Activated CD4-positive, alpha-beta T cell treated with anti-CD3 and anti-CD28 coated beads, Interleukin-2, amount 10 ng/mL, durations not matched to agents 7 days and 5 days (primary cell): ENCODE measurements around the gene SLC66A2. TPM values are rescaled to one million over a fixed set of nuclear protein-coding genes. Genes with fewer than 3 reads are reported as not detected.

Experiments used
- CTCF ChIA-PET: fragments of 350-600 bp; sonication (Branson Sonifier 250); formaldehyde crosslinking; loops from one replicate; lab custom pipeline; 2021; ENCODE audit warnings: antibody characterized with exemption; lab: Charles Lee
- POLR2A ChIA-PET: fragments of 350-600 bp; sonication (Branson Sonifier 250); formaldehyde crosslinking; loops from one replicate; lab custom pipeline; 2021; ENCODE audit warnings: antibody characterized with exemption; lab: Charles Lee
- DNase-seq: peaks from one replicate; pipeline ENCODE4 v3.0.0-alpha.2; 2020
- H3K27ac Mint-ChIP-seq: one replicate; pipeline ENCODE4 v1.8.0; 2021; ENCODE audit warnings: mild to moderate bottlenecking, moderate library complexity, mixed read lengths
- H3K27me3 Mint-ChIP-seq: one replicate; pipeline ENCODE4 v1.8.0; 2021; ENCODE audit warnings: mixed read lengths
- H3K36me3 Mint-ChIP-seq: one replicate; pipeline ENCODE4 v1.8.0; 2021; ENCODE audit warnings: low read depth, mixed read lengths
- H3K4me1 Mint-ChIP-seq: one replicate; pipeline ENCODE4 v1.8.0; 2021; ENCODE audit warnings: mixed read lengths
- H3K4me3 Mint-ChIP-seq: one replicate; pipeline ENCODE4 v1.8.0; 2021; ENCODE audit warnings: mild to moderate bottlenecking, moderate library complexity, mixed read lengths
- H3K9me3 Mint-ChIP-seq: one replicate; pipeline ENCODE4 v1.8.0; 2021; ENCODE audit warnings: mixed read lengths
- total RNA-seq, 2 experiments: library from RNA; stranded (reverse); gene quantifications; one replicate each; pipeline ENCODE4 v1.2.3, GENCODE V29; 2021

SLC66A2 gene
- total RNA-seq, 2 experiments from 2014 or later, result 28.3 to 34.6 TPM

- POLR2A ChIA-PET, result no interaction called here
- peaks cover 22% of the 10 kb centered on the region for H3K36me3 Mint-ChIP-seq
- no peak for DNase-seq
- H3K27me3 Mint-ChIP-seq, result no peaks in the 10 kb centered on the region
- CTCF ChIA-PET, result interaction anchor here (0.6 kb wide), 1 partner anchor 40 kb away, joined by 5 read pairs; no protein-coding TSS in a partner anchor
- no peaks in the 10 kb centered on the region for H3K9me3 Mint-ChIP-seq
- H3K4me3 Mint-ChIP-seq, result no peak overlapping the region
- no peak overlapping the region for H3K27ac Mint-ChIP-seq
- H3K4me1 Mint-ChIP-seq, result peaks cover 43% of the 10 kb centered on the region
Measured at GRCh38 chr18:79945118-79946042, 6.1 kb downstream of the SLC66A2 start.

- H3K4me3 Mint-ChIP-seq, result no peak overlapping the region
- ChIA-PET POLR2A (no interaction called here), CTCF (interaction anchor here (1.2 kb wide), 1 partner anchor 9 kb away, joined by 4 read pairs; no protein-coding TSS in a partner anchor)
- H3K27ac Mint-ChIP-seq, result peak overlapping the region; percentile 79
- no peak for DNase-seq
- no peaks in the 10 kb centered on the region for H3K9me3 Mint-ChIP-seq
- H3K36me3 Mint-ChIP-seq, result peaks cover 24% of the 10 kb centered on the region
- peaks cover 37% of the 10 kb centered on the region for H3K4me1 Mint-ChIP-seq
- no peaks in the 10 kb centered on the region for H3K27me3 Mint-ChIP-seq
Measured at GRCh38 chr18:79944746-79945117, 6.7 kb downstream of the SLC66A2 start.

- ChIA-PET POLR2A (no interaction called here), CTCF (interaction anchor here (1.2 kb wide), 1 partner anchor 9 kb away, joined by 4 read pairs; no protein-coding TSS in a partner anchor)
- H3K36me3 Mint-ChIP-seq, result peaks cover 26% of the 10 kb centered on the region
- no peaks in the 10 kb centered on the region for H3K9me3 Mint-ChIP-seq
- peak; percentile 54 for DNase-seq
- H3K4me1 Mint-ChIP-seq, result peaks cover 33% of the 10 kb centered on the region
- no peak overlapping the region for H3K4me3 Mint-ChIP-seq
- no peaks in the 10 kb centered on the region for H3K27me3 Mint-ChIP-seq
- peak overlapping the region; percentile 79 for H3K27ac Mint-ChIP-seq
Measured at GRCh38 chr18:79944126-79944731, 7.2 kb downstream of the SLC66A2 start.

GRCh38 chr18:79943608-79944125 lies 7.8 kb downstream of the SLC66A2 start:
- CTCF ChIA-PET, result interaction anchor here (1.2 kb wide), 1 partner anchor 8 kb away, joined by 4 read pairs; no protein-coding TSS in a partner anchor
- POLR2A ChIA-PET, result no interaction called here

GRCh38 chr18:79942786-79943607 lies 8.5 kb downstream of the SLC66A2 start:
- Mint-ChIP-seq H3K27me3 (no peaks in the 10 kb centered on the region), H3K4me1 (peaks cover 26% of the 10 kb centered on the region), H3K36me3 (peaks cover 28% of the 10 kb centered on the region), H3K4me3 (no peak overlapping the region), H3K27ac (no peak overlapping the region), H3K9me3 (no peaks in the 10 kb centered on the region)
- no peak for DNase-seq
- POLR2A ChIA-PET, result no interaction called here
- CTCF ChIA-PET, result interaction anchor here (0.5 to 1.5 kb wide), 3 partner anchors 14 to 43 kb away, joined by 3 to 4 read pairs (median 4); no protein-coding TSS in a partner anchor

More at GRCh38 chr18:79943608-79944125, 7.8 kb downstream of the SLC66A2 start:
- no peaks in the 10 kb centered on the region for H3K27me3 Mint-ChIP-seq
- no peaks in the 10 kb centered on the region for H3K9me3 Mint-ChIP-seq
- peaks cover 25% of the 10 kb centered on the region for H3K36me3 Mint-ChIP-seq
- no peak overlapping the region for H3K27ac Mint-ChIP-seq
- no peak for DNase-seq
- no peak overlapping the region for H3K4me3 Mint-ChIP-seq
- peaks cover 27% of the 10 kb centered on the region for H3K4me1 Mint-ChIP-seq

GRCh38 chr18:79942211-79942610 lies 9.2 kb downstream of the SLC66A2 start:
- peak overlapping the region; percentile 62 for H3K27ac Mint-ChIP-seq
- no peak for DNase-seq
- peaks cover 5% of the 10 kb centered on the region for H3K9me3 Mint-ChIP-seq
- ChIA-PET POLR2A (no interaction called here), CTCF (interaction anchor here (1.2 to 1.5 kb wide), 2 partner anchors 13 to 35 kb away, joined by 4 read pairs; no protein-coding TSS in a partner anchor)
- peaks cover 26% of the 10 kb centered on the region for H3K4me1 Mint-ChIP-seq
- H3K4me3 Mint-ChIP-seq, result no peak overlapping the region
- no peaks in the 10 kb centered on the region for H3K27me3 Mint-ChIP-seq
- peaks cover 34% of the 10 kb centered on the region for H3K36me3 Mint-ChIP-seq

GRCh38 chr18:79941473-79942119 lies 9.9 kb downstream of the SLC66A2 start:
- peaks cover 7% of the 10 kb centered on the region for H3K9me3 Mint-ChIP-seq
- no peak overlapping the region for H3K4me3 Mint-ChIP-seq
- DNase-seq, result no peak
- H3K36me3 Mint-ChIP-seq, result peaks cover 40% of the 10 kb centered on the region
- no peaks in the 10 kb centered on the region for H3K27me3 Mint-ChIP-seq
- POLR2A ChIA-PET, result no interaction called here
- H3K27ac Mint-ChIP-seq, result no peak overlapping the region
- H3K4me1 Mint-ChIP-seq, result peaks cover 26% of the 10 kb centered on the region
- CTCF ChIA-PET, result interaction anchor here (1.5 kb wide), 1 partner anchor 34 kb away, joined by 4 read pairs; no protein-coding TSS in a partner anchor

GRCh38 chr18:79940814-79941472 lies 10.5 kb downstream of the SLC66A2 start:
- Mint-ChIP-seq H3K27me3 (no peaks in the 10 kb centered on the region), H3K4me1 (peaks cover 22% of the 10 kb centered on the region), H3K4me3 (no peak overlapping the region), H3K36me3 (peaks cover 46% of the 10 kb centered on the region), H3K9me3 (peaks cover 12% of the 10 kb centered on the region), H3K27ac (no peak overlapping the region)
- no peak for DNase-seq
- POLR2A ChIA-PET, result no interaction called here
- CTCF ChIA-PET, result interaction anchor here (1.6 to 1.8 kb wide), 2 partner anchors 11 to 21 kb away, joined by 5 to 6 read pairs; no protein-coding TSS in a partner anchor

GRCh38 chr18:79940126-79940813 lies 11.2 kb downstream of the SLC66A2 start:
- peaks cover 17% of the 10 kb centered on the region for H3K4me1 Mint-ChIP-seq
- no peak overlapping the region for H3K27ac Mint-ChIP-seq
- CTCF ChIA-PET, result interaction anchor here (0.6 to 1.8 kb wide), 3 partner anchors 11 to 174 kb away, joined by 3 to 6 read pairs (median 5); no protein-coding TSS in a partner anchor
- H3K9me3 Mint-ChIP-seq, result peaks cover 14% of the 10 kb centered on the region
- DNase-seq, result no peak
- H3K4me3 Mint-ChIP-seq, result no peak overlapping the region
- peaks cover 53% of the 10 kb centered on the region for H3K36me3 Mint-ChIP-seq
- H3K27me3 Mint-ChIP-seq, result no peaks in the 10 kb centered on the region
- POLR2A ChIA-PET, result no interaction called here

GRCh38 chr18:79939096-79939495 lies 12.4 kb downstream of the SLC66A2 start:
- Mint-ChIP-seq H3K4me3 (no peak overlapping the region), H3K36me3 (peaks cover 64% of the 10 kb centered on the region), H3K4me1 (peaks cover 7% of the 10 kb centered on the region), H3K9me3 (peaks cover 14% of the 10 kb centered on the region), H3K27me3 (no peaks in the 10 kb centered on the region), H3K27ac (no peak overlapping the region)
- ChIA-PET CTCF (interaction anchor here (1.6 kb wide), 1 partner anchor 10 kb away, joined by 6 read pairs; no protein-coding TSS in a partner anchor), POLR2A (no interaction called here)
- no peak for DNase-seq

GRCh38 chr18:79938196-79938595 lies 13.3 kb downstream of the SLC66A2 start:
- DNase-seq, result no peak
- Mint-ChIP-seq H3K27ac (no peak overlapping the region), H3K4me1 (peaks cover 4% of the 10 kb centered on the region), H3K27me3 (no peaks in the 10 kb centered on the region), H3K36me3 (peaks cover 73% of the 10 kb centered on the region), H3K4me3 (no peak overlapping the region), H3K9me3 (peaks cover 20% of the 10 kb centered on the region)
- CTCF ChIA-PET, result no interaction called here
- POLR2A ChIA-PET, result no interaction called here
